LNCaP clone FGC (cell line): ENCODE measurements around the gene ICAM1.

Experiments used
- DNase-seq: peaks from one replicate; pipeline ENCODE4 v3.0.0-alpha.2; 2011; ENCODE audit warnings: low read depth
- H3K4me3 ChIP-seq: 2 replicates; pipeline ENCODE4 v1.5.1; 2011; ENCODE audit warnings: mild to moderate bottlenecking, low read depth, low read length, control low read depth
- CTCF ChIP-seq: IDR thresholded peaks from 2 replicates; pipeline ENCODE4 v1.5.1; 2012; ENCODE audit warnings: mild to moderate bottlenecking; ENCODE audit not compliant: control insufficient read depth, insufficient read depth; ENCODE audit errors: extremely low read depth

ICAM1 gene

DNA sequence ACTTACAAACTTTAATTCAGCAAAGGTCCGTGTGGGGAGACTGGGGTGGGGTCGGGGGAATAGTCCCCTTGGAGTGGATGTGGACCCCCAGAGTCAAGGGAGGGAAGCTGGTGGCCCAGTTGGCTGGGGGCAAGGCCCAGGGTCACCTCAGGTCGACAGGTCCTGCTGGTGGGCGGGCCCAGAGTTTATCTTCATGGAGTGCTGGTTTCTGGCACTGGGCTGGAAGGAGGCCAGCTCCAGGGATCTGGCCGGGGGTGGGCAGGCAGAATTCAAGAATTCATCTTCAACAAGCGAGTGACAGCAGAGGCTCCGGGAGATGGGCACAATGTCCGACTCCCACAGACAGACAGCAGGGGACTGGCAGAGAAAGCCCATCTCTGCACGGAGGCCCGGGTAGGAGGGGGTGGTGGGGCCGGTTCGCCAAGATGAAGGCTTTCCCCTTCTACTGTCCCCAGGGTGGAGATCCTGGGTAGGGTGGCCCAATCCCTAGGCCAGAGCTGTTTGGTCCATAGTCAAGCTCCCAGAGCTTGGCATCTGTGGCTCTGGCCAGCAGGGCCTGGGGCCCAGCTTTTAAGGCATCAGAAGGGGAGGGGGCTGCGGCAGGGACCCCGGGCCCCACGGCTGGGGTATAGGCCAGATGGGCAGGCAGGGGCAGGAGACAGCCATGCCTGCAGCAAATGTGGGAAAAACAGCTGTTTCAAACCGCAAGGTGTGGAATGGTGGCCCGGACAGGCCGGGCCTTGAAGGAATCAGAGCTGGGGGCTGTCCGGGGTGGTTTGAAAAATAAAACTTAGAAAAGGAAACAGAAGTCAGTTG, 45.5 kb downstream of the ICAM1 start:
- no peak for TF ChIP-seq CTCF
- no peak for DNase-seq
- H3K4me3 ChIP-seq = peak overlapping the region; percentile 74

GRCh38 chr19:10317045-10317856, 46.3 kb downstream of the ICAM1 start:
- no peak for TF ChIP-seq CTCF
- no peak for DNase-seq
- no peak overlapping the region for H3K4me3 ChIP-seq

GRCh38 chr19:10317857-10318462, 47.0 kb downstream of the ICAM1 start:
- TF ChIP-seq CTCF = no peak
- no peak for DNase-seq
- no peak overlapping the region for H3K4me3 ChIP-seq

GRCh38 chr19:10318807-10319682, 48.1 kb downstream of the ICAM1 start:
- no peak overlapping the region for H3K4me3 ChIP-seq
- no peak for TF ChIP-seq CTCF
- no peak for DNase-seq

DNA sequence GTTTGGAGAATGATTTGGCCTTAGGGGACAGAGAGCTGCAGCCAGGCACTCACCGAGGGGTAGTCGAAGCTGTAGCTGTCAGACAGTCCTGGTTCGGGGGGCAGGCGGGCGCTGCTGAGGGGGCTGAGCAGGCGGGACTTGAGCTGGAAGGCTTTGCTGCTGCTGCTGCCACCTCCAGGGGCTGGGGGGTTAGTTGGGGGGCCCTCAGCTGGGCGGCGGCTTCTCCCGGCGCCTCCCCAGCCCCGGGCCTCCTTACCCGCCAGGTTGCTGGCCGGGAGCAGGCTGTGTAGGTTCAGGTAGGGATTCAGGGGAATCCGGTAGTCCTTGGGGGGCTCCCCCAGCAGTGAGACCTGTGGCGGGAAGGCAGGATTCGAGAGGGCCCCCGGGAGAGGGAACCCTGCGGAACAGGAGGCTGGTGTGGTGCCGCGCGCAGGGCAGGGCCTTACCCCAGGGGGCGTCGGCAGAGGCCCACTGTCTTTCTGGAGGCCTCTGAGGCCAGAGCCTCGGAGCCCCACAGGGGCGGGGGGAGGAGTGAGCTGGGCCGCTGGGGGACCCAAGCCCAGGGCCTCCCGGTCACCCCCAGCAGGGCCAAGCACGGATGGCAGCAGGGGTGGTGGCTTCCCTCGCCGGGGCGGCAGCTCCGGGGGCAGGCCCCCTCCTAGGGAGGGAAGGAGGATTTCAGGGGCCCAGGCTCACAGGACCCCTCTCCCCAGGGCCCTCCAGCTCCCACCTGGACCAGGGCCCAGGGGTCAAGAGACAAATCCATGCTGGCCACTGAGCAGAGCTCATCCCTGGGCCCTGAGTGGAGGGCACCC, 49.9 kb downstream of the ICAM1 start:
- TF ChIP-seq CTCF = no peak
- no peak for DNase-seq
- no peak overlapping the region for H3K4me3 ChIP-seq
